Thyroid gland (tissue), 4 donors: ENCODE measurements around the gene PLCB1. TPM values are rescaled to one million over a fixed set of nuclear protein-coding genes. Genes with fewer than 3 reads are reported as not detected.

ENCODE experiments used
- DNase-seq, 2 donors: peaks; one replicate each; pipeline ENCODE4 v3.0.0-alpha.2; 2019
- H3K27ac ChIP-seq, 3 donors: fragments of 200-600 bp; sonication (generic); 1 replicate in 2 of 3; 2 replicates in 1 of 3; pipeline ENCODE4 v1.5.1; 2016 to 2019; ENCODE audit warnings: mild to moderate bottlenecking in 1 of 3, moderate library complexity in 1 of 3
- H3K27me3 ChIP-seq: fragments of 200-600 bp; sonication (generic); one replicate; pipeline ENCODE4 v1.5.1; 2019
- H3K36me3 ChIP-seq, 2 donors: fragments of 200-600 bp; sonication (generic); one replicate each; pipeline ENCODE4 v1.5.1; 2016 to 2019
- H3K4me1 ChIP-seq, 2 donors: fragments of 200-600 bp; sonication (generic); one replicate each; pipeline ENCODE4 v1.5.1; 2017 to 2019
- H3K4me3 ChIP-seq, 3 donors: fragments of 200-600 bp; sonication (generic); replicated peaks in 1 of 3; 1 replicate in 2 of 3; 2 replicates in 1 of 3; pipeline ENCODE4 v1.5.1; 2016; ENCODE audit warnings: mild to moderate bottlenecking in 1 of 3
- H3K9me3 ChIP-seq: fragments of 200-600 bp; sonication (generic); one replicate; pipeline ENCODE4 v1.5.1; 2017
- CTCF ChIP-seq, 6 experiments: fragments of 200-600 bp in 3 of 6; fragments of 450-650 bp in 3 of 6; sonication (generic) in 3 of 6; IDR thresholded peaks; one replicate each; pipeline ENCODE4 v1.5.1; 2016 to 2019; ENCODE audit warnings: antibody characterized with exemption in 6 of 6, mild to moderate bottlenecking in 2 of 6, inconsistent platforms in 1 of 6, moderate library complexity in 1 of 6
- POLR2A ChIP-seq, 2 donors: fragments of 450-650 bp; IDR thresholded peaks; one replicate each; pipeline ENCODE4 v1.6.1; 2017; ENCODE audit warnings: antibody characterized with exemption in 2 of 2, mild to moderate bottlenecking in 2 of 2, moderate library complexity in 1 of 2
- WGBS, 2 donors: methylation state at CpG; one replicate each; pipeline ENCODE4 v1.1.5; 2017; 5-methylcytosine and 5-hydroxymethylcytosine counted together
- intact Hi-C: fragments of 100-400 bp; cut with DNase I; formaldehyde crosslinking; loops from one replicate; pipeline ENCODE4 v1.15.1; 2023
- total RNA-seq, 4 donors: library from RNA; depleted of rRNA; stranded (reverse); fragments of >200 nt; gene quantifications; one replicate each; pipeline ENCODE4 v1.2.3, GENCODE V29; 2016

The PLCB1 gene
- total RNA-seq, 4 donors from 2014 or later: 7.3 to 14.1 (median 11.0) TPM

GRCh38 chr20:8865636-8866035, 733.6 kb downstream of the PLCB1 start:
- Histone ChIP-seq H3K27ac (no peak overlapping the region), H3K36me3 (no peaks in the 10 kb centered on the region), H3K9me3 (no peaks in the 10 kb centered on the region), H3K4me1 (no peaks in the 10 kb centered on the region), H3K4me3 (no peak overlapping the region), H3K27me3 (no peaks in the 10 kb centered on the region)
- TF ChIP-seq CTCF (IDR thresholded peaks at IDR 0.05) (no peak), POLR2A (IDR thresholded peaks at IDR 0.05) (no peak)
- no peak for DNase-seq
- 97 to 99% methylated on average over 3 of the region's 3 CpGs for WGBS, 2 donors
- intact Hi-C loops: no loop called here

- Histone ChIP-seq H3K4me3 (no peak overlapping the region), H3K4me1 (no peaks in the 10 kb centered on the region), H3K27me3 (no peaks in the 10 kb centered on the region), H3K36me3 (no peaks in the 10 kb centered on the region), H3K27ac (no peak overlapping the region), H3K9me3 (no peaks in the 10 kb centered on the region)
- intact Hi-C loops: no loop called here
- TF ChIP-seq CTCF (IDR thresholded peaks at IDR 0.05) (no peak), POLR2A (IDR thresholded peaks at IDR 0.05) (no peak)
- WGBS, 2 donors: 91 to 92% methylated on average over 7 of the region's 7 CpGs
- DNase-seq: no peak
Measured at GRCh38 chr20:8867038-8867740, 735.1 kb downstream of the PLCB1 start.

GRCh38 chr20:8870652-8871051, 738.6 kb downstream of the PLCB1 start:
- intact Hi-C loops: no loop called here
- no peak for DNase-seq
- no peak overlapping the region for H3K4me3 ChIP-seq
- no peaks in the 10 kb centered on the region for H3K36me3 ChIP-seq
- no peaks in the 10 kb centered on the region for H3K27me3 ChIP-seq
- no peaks in the 10 kb centered on the region for H3K9me3 ChIP-seq
- no peak overlapping the region for H3K27ac ChIP-seq
- H3K4me1 ChIP-seq: no peaks in the 10 kb centered on the region
- 91 to 95% methylated on average over 1 of the region's 1 CpG for WGBS, 2 donors
- TF ChIP-seq CTCF (IDR thresholded peaks at IDR 0.05) (no peak), POLR2A (IDR thresholded peaks at IDR 0.05) (no peak)

GRCh38 chr20:8874437-8874836, 742.4 kb downstream of the PLCB1 start:
- Histone ChIP-seq H3K4me3 (no peak overlapping the region), H3K36me3 (no peaks in the 10 kb centered on the region), H3K4me1 (no peaks in the 10 kb centered on the region), H3K27ac (no peak overlapping the region), H3K27me3 (no peaks in the 10 kb centered on the region), H3K9me3 (no peaks in the 10 kb centered on the region)
- TF ChIP-seq POLR2A (IDR thresholded peaks at IDR 0.05): no peak
- TF ChIP-seq CTCF (IDR thresholded peaks at IDR 0.05): no peak
- intact Hi-C loops: no loop called here
- 88 to 91% methylated on average over 1 of the region's 1 CpG for WGBS, 2 donors
- no peak for DNase-seq

GRCh38 chr20:8875586-8875985, 743.5 kb downstream of the PLCB1 start:
- DNase-seq: no peak
- Histone ChIP-seq H3K4me1 (no peaks in the 10 kb centered on the region), H3K9me3 (no peaks in the 10 kb centered on the region), H3K36me3 (no peaks in the 10 kb centered on the region), H3K4me3 (no peak overlapping the region), H3K27me3 (no peaks in the 10 kb centered on the region), H3K27ac (no peak overlapping the region)
- intact Hi-C loops: no loop called here
- no peak for TF ChIP-seq CTCF (IDR thresholded peaks at IDR 0.05)
- TF ChIP-seq POLR2A (IDR thresholded peaks at IDR 0.05): no peak
